ENCODE measurements around the gene BTN1A1. TPM values are rescaled to one million over a fixed set of nuclear protein-coding genes. Genes with fewer than 3 reads are reported as not detected.
A peak's percentile ranks its signal among the peaks of the same experiment; 100 is the strongest.

BTN1A1 gene
- total RNA-seq, 1 experiment from 2014 or later, result 0.10 TPM

- POLR2A ChIA-PET, result no interaction called here
- Histone ChIP-seq H3K4me3 (ENCODE audit: low read depth in 2 of 2, low read length in 2 of 2) (no peak overlapping the region), H3K9me3 (ENCODE audit: control insufficient read depth, insufficient read depth, low read depth, low read length) (peaks cover 3% of the 10 kb centered on the region; the same call in 1 of the 2 replicates), H3K27me3 (ENCODE audit: control insufficient read depth, insufficient read depth, low read length) (no peaks in the 10 kb centered on the region), H3K27ac (ENCODE audit: low read length) (no peak overlapping the region), H3K36me3 (ENCODE audit: control insufficient read depth, insufficient read depth, low read length) (no peaks in the 10 kb centered on the region; the same call in 1 of the 2 replicates), H3K4me1 (ENCODE audit: control insufficient read depth, insufficient read depth, low read length) (peaks cover 16% of the 10 kb centered on the region; the same call in 1 of the 2 replicates)
- ATAC-seq (no peak), DNase-seq (ENCODE audit: low read depth, low spot score) (no peak)
- CTCF ChIA-PET, result interaction anchor here (0.5 kb wide), 1 partner anchor 123 kb away, joined by 7 read pairs; no protein-coding TSS in a partner anchor
- no TSS peak for BruUV-seq (replicated peaks)
- intact Hi-C loops (cut with micrococcal nuclease; ENCODE audit: unreplicated experiment) (no loop called here), in situ Hi-C loops (cut with HindIII; ENCODE audit: low pct_unique_long_range_greater_than_20kb, low sequenced_read_pairs) (no loop called here)
- TF ChIP-seq SIN3A (IDR thresholded peaks at IDR 0.05; ENCODE audit: borderline replicate concordance, insufficient read depth, low read depth, low read length) (no peak), REST (IDR thresholded peaks at IDR 0.05; ENCODE audit: insufficient read depth in 1 of 2, low read depth in 2 of 2, low read length in 1 of 2) (no peak)
Measured at GRCh38 chr6:26471970-26472369, 28.1 kb upstream of the BTN1A1 start.

DNA sequence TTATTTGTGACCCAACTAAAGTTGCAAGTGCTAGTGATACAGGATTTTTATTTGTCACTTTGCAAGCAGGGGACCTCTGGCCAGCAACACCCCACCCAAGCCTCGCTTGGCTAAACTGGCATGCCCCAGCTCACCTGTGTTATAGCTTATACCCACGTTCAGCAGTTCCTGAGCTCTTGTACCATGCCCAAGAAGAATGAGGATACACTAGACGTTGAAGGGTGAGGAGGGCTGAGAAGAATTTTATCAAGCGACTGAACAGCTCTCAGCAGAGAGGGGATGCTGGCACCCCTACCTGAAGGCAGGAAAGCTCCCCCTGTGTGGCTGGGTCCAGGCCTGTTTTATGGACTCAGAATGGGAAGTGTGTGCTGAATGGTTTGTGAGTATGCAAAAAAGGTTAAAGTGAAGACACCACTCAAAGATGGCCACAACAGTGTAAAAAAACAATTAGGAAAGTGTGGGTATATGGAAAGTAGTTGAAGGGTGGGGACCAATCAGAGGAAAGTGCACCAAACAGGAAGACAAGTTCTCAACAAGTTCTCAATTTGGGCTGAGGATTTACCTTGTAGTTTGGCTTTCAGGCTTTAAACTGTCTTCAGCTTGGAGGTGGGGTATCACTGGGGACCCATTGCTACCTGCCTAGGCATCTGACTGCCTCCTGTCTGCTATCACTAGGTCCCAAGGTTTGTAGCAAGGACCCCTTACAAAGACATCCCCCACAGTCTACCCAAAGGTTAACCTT, 27.4 kb upstream of the BTN1A1 start:
- Histone ChIP-seq H3K36me3 (ENCODE audit: control insufficient read depth, insufficient read depth, low read length) (no peaks in the 10 kb centered on the region; the same call in 1 of the 2 replicates), H3K27me3 (ENCODE audit: control insufficient read depth, insufficient read depth, low read length) (no peaks in the 10 kb centered on the region), H3K4me3 (ENCODE audit: low read depth in 2 of 2, low read length in 2 of 2) (no peak overlapping the region), H3K27ac (ENCODE audit: low read length) (peak overlapping the region; percentile 75), H3K4me1 (ENCODE audit: control insufficient read depth, insufficient read depth, low read length) (peaks cover 16% of the 10 kb centered on the region; the same call in 1 of the 2 replicates), H3K9me3 (ENCODE audit: control insufficient read depth, insufficient read depth, low read depth, low read length) (peaks cover 3% of the 10 kb centered on the region; the same call in 1 of the 2 replicates)
- ChIA-PET POLR2A (no interaction called here), CTCF (no interaction called here)
- no peak for ATAC-seq
- in situ Hi-C loops (cut with HindIII; ENCODE audit: low pct_unique_long_range_greater_than_20kb, low sequenced_read_pairs), result no loop called here
- no TSS peak for BruUV-seq (replicated peaks)
- no peak for DNase-seq (ENCODE audit: low read depth, low spot score)
- TF ChIP-seq POLR2AphosphoS5 (IDR thresholded peaks at IDR 0.05; ENCODE audit: low read depth, low read length) (no peak), SIN3A (IDR thresholded peaks at IDR 0.05; ENCODE audit: borderline replicate concordance, insufficient read depth, low read depth, low read length) (no peak), REST (IDR thresholded peaks at IDR 0.05; ENCODE audit: insufficient read depth in 1 of 2, low read depth in 2 of 2, low read length in 1 of 2) (no peak), TCF7L2 (IDR thresholded peaks at IDR 0.05; ENCODE audit: low read depth, low read length) (no peak)
- TF ChIP-seq, protein P1, sequence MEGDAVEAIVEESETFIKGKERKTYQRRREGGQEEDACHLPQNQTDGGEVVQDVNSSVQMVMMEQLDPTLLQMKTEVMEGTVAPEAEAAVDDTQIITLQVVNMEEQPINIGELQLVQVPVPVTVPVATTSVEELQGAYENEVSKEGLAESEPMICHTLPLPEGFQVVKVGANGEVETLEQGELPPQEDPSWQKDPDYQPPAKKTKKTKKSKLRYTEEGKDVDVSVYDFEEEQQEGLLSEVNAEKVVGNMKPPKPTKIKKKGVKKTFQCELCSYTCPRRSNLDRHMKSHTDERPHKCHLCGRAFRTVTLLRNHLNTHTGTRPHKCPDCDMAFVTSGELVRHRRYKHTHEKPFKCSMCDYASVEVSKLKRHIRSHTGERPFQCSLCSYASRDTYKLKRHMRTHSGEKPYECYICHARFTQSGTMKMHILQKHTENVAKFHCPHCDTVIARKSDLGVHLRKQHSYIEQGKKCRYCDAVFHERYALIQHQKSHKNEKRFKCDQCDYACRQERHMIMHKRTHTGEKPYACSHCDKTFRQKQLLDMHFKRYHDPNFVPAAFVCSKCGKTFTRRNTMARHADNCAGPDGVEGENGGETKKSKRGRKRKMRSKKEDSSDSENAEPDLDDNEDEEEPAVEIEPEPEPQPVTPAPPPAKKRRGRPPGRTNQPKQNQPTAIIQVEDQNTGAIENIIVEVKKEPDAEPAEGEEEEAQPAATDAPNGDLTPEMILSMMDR (IDR thresholded peaks at IDR 0.05), result no peak
- intact Hi-C loops (cut with micrococcal nuclease; ENCODE audit: unreplicated experiment), result no loop called here

All from Panc1 (cell line).